GF-D8 (cell line): Measurements from ENCODE around the gene MAP7D1.
"Not testable (repeated sequence)": the region's sequence is repeated elsewhere in the genome, so short reads cannot be mapped to it uniquely, and the experiment has no call there.

Experiments
- DNase-seq: peaks from one replicate; lab custom pipeline; 2025; lab: John Stamatoyannopoulos, UW

Gene MAP7D1

GRCh38 chr1:36151845-36152203, 4.1 kb upstream of the MAP7D1 start:
- no peak for DNase-seq

GRCh38 chr1:36153476-36153875, 2.5 kb upstream of the MAP7D1 start:
- no peak for DNase-seq

GRCh38 chr1:36154335-36154734, 1.6 kb upstream of the MAP7D1 start:
- DNase-seq = no peak

- DNase-seq = no peak
These were observed 1.1 kb upstream of the MAP7D1 start for GRCh38 chr1:36154765-36155407.

- no peak for DNase-seq
These were observed 562 bp downstream of the MAP7D1 start for GRCh38 chr1:36156329-36157114.

- no peak for DNase-seq
These were observed 1.3 kb downstream of the MAP7D1 start for GRCh38 chr1:36157115-36157903.

GRCh38 chr1:36157973-36158826, 2.2 kb downstream of the MAP7D1 start:
- DNase-seq = no peak

- DNase-seq = not testable (repeated sequence)
These were observed 2.9 kb downstream of the MAP7D1 start for GRCh38 chr1:36158827-36159252.

- DNase-seq = no peak
These were observed 3.8 kb downstream of the MAP7D1 start for GRCh38 chr1:36159614-36160387.

- DNase-seq = no peak
These were observed 4.5 kb downstream of the MAP7D1 start for GRCh38 chr1:36160388-36160948.

GRCh38 chr1:36160949-36161485, 5.1 kb downstream of the MAP7D1 start:
- peak; percentile 67 for DNase-seq

- peak; percentile 71 for DNase-seq
These were observed 5.9 kb downstream of the MAP7D1 start for GRCh38 chr1:36161641-36162531.

GRCh38 chr1:36162680-36163239, 6.8 kb downstream of the MAP7D1 start:
- DNase-seq = no peak

- no peak for DNase-seq
These were observed 7.5 kb downstream of the MAP7D1 start for GRCh38 chr1:36163426-36163825.

- DNase-seq = no peak
These were observed 8.4 kb downstream of the MAP7D1 start for GRCh38 chr1:36164361-36164760.

GRCh38 chr1:36165145-36165544, 9.2 kb downstream of the MAP7D1 start:
- DNase-seq = no peak

GRCh38 chr1:36166136-36166535, 10.2 kb downstream of the MAP7D1 start:
- no peak for DNase-seq

GRCh38 chr1:36166938-36167905, 11.3 kb downstream of the MAP7D1 start:
- no peak for DNase-seq
